Camera-type eye (tissue), 1 donor: ENCODE data around the gene MYL6. TPM values are rescaled to one million over a fixed set of nuclear protein-coding genes. Genes with fewer than 3 reads are reported as not detected.

Experiments used
- total RNA-seq: library from RNA; depleted of rRNA; stranded (reverse); fragments of >200 nt; gene quantifications from one replicate; pipeline ENCODE4 v1.2.3, GENCODE V29; 2014

The MYL6 gene
- 753 TPM for total RNA-seq

GRCh38 chr12:56158029-56158925 is at the start of gene MYL6:
MYL6 (plus strand) TSS chr12:56158359; CDS start chr12:56158402, 43 bp downstream.

GRCh38 chr12:56116267-56117081 is 41.7 kb upstream of the MYL6 start, which contains the start of gene RPL41:
RPL41 (plus strand) TSS chr12:56116633.

DNA sequence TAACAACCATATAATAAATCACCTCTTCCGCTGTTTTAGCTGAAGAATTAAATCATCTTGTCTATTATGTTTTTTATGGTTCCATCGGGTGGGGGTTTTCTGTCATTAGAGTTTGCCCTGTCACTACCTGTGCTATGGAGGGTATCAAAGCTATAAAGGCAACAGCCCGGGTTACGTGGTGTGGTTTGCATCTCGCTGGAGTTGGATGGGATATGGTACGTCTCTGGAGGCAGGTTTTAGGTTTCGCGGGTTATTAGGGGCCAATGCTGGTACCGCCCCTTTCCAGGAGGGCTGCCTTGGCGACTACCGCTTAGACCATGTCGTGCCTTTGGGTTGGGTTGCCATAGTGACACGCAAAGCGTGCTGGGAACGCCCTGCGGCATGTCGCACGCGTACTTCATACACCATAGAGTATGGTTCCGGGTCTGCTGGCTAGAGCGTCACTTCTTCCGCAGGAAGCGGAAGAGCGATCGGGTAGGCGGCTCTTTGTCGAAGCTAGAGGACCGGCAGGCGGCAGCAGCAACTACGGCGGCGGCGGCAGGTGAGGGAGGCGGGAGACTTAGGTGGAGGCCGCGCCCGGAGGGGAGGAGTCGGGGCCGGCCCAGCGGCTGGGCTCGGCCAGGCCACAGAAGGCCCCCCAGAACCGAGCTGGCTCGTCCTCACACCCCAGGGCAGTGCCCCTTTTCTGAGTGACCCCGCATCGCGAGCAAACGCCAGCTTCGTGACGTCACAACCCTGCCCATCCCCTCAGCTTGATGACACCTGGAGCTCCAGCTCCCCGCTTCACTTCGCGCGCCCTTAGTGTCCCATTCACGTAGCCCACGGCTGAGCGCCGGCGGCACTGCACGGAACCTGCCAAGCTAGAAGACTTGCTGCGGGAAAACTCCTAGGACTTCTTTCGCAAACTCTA is 40.1 kb upstream of the MYL6 start, which contains the start of gene ZC3H10:
TSS of gene ZC3H10 (plus strand) at position 489 of the 910 bp plus-strand sequence. CDS start 2,297 bp downstream, outside the sequence.

GRCh38 chr12:56127888-56128669 is 30.1 kb upstream of the MYL6 start, which contains the start of gene ESYT1:
ESYT1 (plus strand) TSS chr12:56128267; CDS start chr12:56128320, 53 bp downstream.

DNA sequence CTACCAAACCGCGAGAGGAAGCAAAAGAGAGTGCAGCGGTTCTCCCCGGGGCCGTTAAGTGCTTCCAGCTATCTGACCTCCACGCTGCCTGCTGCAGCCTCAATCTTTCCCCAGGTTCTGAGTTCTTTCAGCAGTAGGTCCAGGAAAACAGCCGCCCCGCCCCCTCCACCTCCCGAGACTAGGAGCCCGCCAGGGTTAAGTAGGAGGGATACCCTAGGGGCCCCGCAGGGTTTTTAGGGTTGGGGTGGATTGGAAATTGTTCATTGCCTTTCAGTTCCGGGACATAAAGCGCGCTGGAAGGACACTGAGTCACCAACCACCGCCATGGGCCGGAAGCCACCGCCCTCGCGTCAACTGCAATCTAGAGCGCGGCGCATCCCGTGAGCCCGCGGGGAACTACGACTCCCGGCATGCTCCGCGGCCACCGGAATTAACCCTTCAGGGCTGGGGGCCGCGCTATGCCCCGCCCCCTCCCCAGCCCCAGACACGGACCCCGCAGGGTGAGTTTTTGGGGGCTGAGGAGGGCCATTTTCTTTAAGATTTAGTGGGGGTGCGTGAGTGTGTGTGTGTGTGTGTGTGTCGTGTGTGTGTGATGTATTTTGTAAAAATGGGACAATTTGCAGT is 5.9 kb upstream of the MYL6 start, which contains the start of gene MYL6B:
TSS of gene MYL6B (plus strand) at position 456 of the 624 bp plus-strand sequence. CDS start 1,332 bp downstream, outside the sequence.

GRCh38 chr12:56189099-56189917 is 31.1 kb downstream of the MYL6 start, which contains the start of gene SMARCC2:
SMARCC2 (minus strand) TSS chr12:56189483; CDS start chr12:56189461, 22 bp downstream.

Other genes starting within 250 kb of the MYL6 start
- gene PYM1, start 230.5 kb upstream of the MYL6 start, total RNA-seq, result 20.8 TPM
- 35.2 TPM for gene DGKA, start 227.2 kb upstream of the MYL6 start, total RNA-seq
- gene PMEL, start 192.3 kb upstream of the MYL6 start, total RNA-seq, result 363 TPM
- 17.2 TPM for gene CDK2, start 191.5 kb upstream of the MYL6 start, total RNA-seq
- 84.3 TPM for gene RAB5B, start 184.3 kb upstream of the MYL6 start, total RNA-seq
- gene SUOX, start 161.1 kb upstream of the MYL6 start, total RNA-seq, result 20.3 TPM
- gene IKZF4, start 137.3 kb upstream of the MYL6 start, total RNA-seq, result 6.3 TPM
- 457 TPM for gene RPS26, start 116.4 kb upstream of the MYL6 start, total RNA-seq
- 28.4 TPM for gene ERBB3, start 78.2 kb upstream of the MYL6 start, total RNA-seq
- 85.4 TPM for gene PA2G4, start 53.8 kb upstream of the MYL6 start, total RNA-seq
- gene RPL41, start 41.7 kb upstream of the MYL6 start, total RNA-seq, result 774 TPM
- gene ZC3H10, start 40.1 kb upstream of the MYL6 start, total RNA-seq, result 9.2 TPM
- 59.4 TPM for gene ESYT1, start 30.1 kb upstream of the MYL6 start, total RNA-seq
- gene MYL6B, start 5.8 kb upstream of the MYL6 start, total RNA-seq, result 153 TPM
- gene SMARCC2, start 31.1 kb downstream of the MYL6 start, total RNA-seq, result 116 TPM
- gene RNF41, start 63.6 kb downstream of the MYL6 start, total RNA-seq, result 79.0 TPM
- gene NABP2, start 66.0 kb downstream of the MYL6 start, total RNA-seq, result 25.8 TPM
- 2.4 TPM for gene SLC39A5, start 71.7 kb downstream of the MYL6 start, total RNA-seq
- gene ANKRD52, start 100.0 kb downstream of the MYL6 start, total RNA-seq, result 22.9 TPM
- gene COQ10A, start 108.6 kb downstream of the MYL6 start, total RNA-seq, result 17.2 TPM
- gene CS, start 142.0 kb downstream of the MYL6 start, total RNA-seq, result 109 TPM
- 76.5 TPM for gene CNPY2, start 157.6 kb downstream of the MYL6 start, total RNA-seq
- 64.0 TPM for gene PAN2, start 175.6 kb downstream of the MYL6 start, total RNA-seq
- gene IL23A, start 180.5 kb downstream of the MYL6 start, total RNA-seq, result 0.71 TPM
- 152 TPM for gene STAT2, start 201.7 kb downstream of the MYL6 start, total RNA-seq
- not detected for gene APOF, start 204.5 kb downstream of the MYL6 start, total RNA-seq